Lung (tissue), 12 donors: ENCODE results near the gene ATP8A1. TPM values are rescaled to one million over a fixed set of nuclear protein-coding genes. Genes with fewer than 3 reads are reported as not detected.
"Not testable (repeated sequence)": the region's sequence is repeated elsewhere in the genome, so short reads cannot be mapped to it uniquely, and the experiment has no call there.

ENCODE experiments used
- ATAC-seq: fragments of 200-7000 bp; cut with Tn5 transposase; one replicate; pipeline ENCODE4 v1.9.1; 2020; ENCODE audit warnings: moderate number of reproducible peaks; ENCODE audit not compliant: insufficient read depth, low FRiP score
- DNase-seq, 3 donors: peaks; one replicate each; pipeline ENCODE4 v3.0.0-alpha.2; 2013 to 2017
- H3K27ac ChIP-seq, 2 donors: one replicate each; pipeline ENCODE4 v1.5.1; 2013; ENCODE audit warnings: mild to moderate bottlenecking in 2 of 2, moderate library complexity in 2 of 2, control low read depth in 1 of 2, inconsistent platforms in 1 of 2, low read depth in 1 of 2, low read length in 1 of 2
- H3K27me3 ChIP-seq, 3 donors: one replicate each; pipeline ENCODE4 v1.5.1; 2013; ENCODE audit warnings: low read length in 2 of 3; ENCODE audit not compliant: control insufficient read depth in 3 of 3, insufficient read depth in 3 of 3
- H3K36me3 ChIP-seq, 4 donors: one replicate each; pipeline ENCODE4 v1.5.1; 2013; ENCODE audit warnings: low read length in 4 of 4, mild to moderate bottlenecking in 1 of 4, moderate library complexity in 1 of 4; ENCODE audit not compliant: control insufficient read depth in 4 of 4, insufficient read depth in 4 of 4
- H3K4me1 ChIP-seq, 5 donors: one replicate each; pipeline ENCODE4 v1.5.1; 2013; ENCODE audit warnings: low read length in 5 of 5, mild to moderate bottlenecking in 2 of 5, moderate library complexity in 1 of 5; ENCODE audit not compliant: control insufficient read depth in 5 of 5, insufficient read depth in 5 of 5
- H3K4me3 ChIP-seq: one replicate; pipeline ENCODE4 v1.5.1; 2013; ENCODE audit warnings: mild to moderate bottlenecking, control low read depth, moderate library complexity
- H3K9ac ChIP-seq, 2 donors: one replicate each; pipeline ENCODE4 v1.5.1; 2013; ENCODE audit warnings: low read length in 2 of 2, control low read depth in 1 of 2; ENCODE audit not compliant: insufficient read depth in 1 of 2
- H3K9me3 ChIP-seq, 4 donors: one replicate each; pipeline ENCODE4 v1.5.1; 2013; ENCODE audit warnings: low read length in 3 of 4, mild to moderate bottlenecking in 1 of 4, moderate library complexity in 1 of 4; ENCODE audit not compliant: control insufficient read depth in 4 of 4, insufficient read depth in 3 of 4
- WGBS, 2 donors: extraction: QIAGEN DNeasy Blood & Tissue Kit; methylation state at CpG; one replicate each; pipeline ENCODE4 v1.1.7; 2013; 5-methylcytosine and 5-hydroxymethylcytosine counted together
- polyA plus RNA-seq, 2 donors: library from polyadenylated mRNA; stranded (reverse); fragments of 200-250 nt; gene quantifications; one replicate each; pipeline ENCODE4 v1.2.1, GENCODE V29; 2013
- total RNA-seq, 2 donors: library from RNA; depleted of rRNA in 1 of 2; stranded (reverse); fragments of >200 nt in 1 of 2; gene quantifications; one replicate each; pipeline ENCODE4 v1.2.1, GENCODE V29; 2014 to 2021
- TF ChIP-seq, protein P1 (sequence below): IDR thresholded peaks from 2 replicates; pipeline ENCODE4 v1.5.1; 2012; ENCODE audit warnings: mild to moderate bottlenecking; ENCODE audit errors: control extremely low read depth, extremely low read depth
- donor health status: control.
- donor health status: control.
- donor health status: Bipolar disorder and iron deficiency.
- donor health status: healthy.
- donor health status: DM: yes; HTN: yes; CAD: no.

ATP8A1 gene
- total and polyA plus RNA-seq, 4 donors: 13.8 to 297 (median 48.9) TPM

- DNase-seq: no peak
- no peaks in the 10 kb centered on the region for H3K36me3 ChIP-seq
- H3K4me3 ChIP-seq: no peak overlapping the region
- H3K9me3 ChIP-seq: no peaks in the 10 kb centered on the region
- ATAC-seq: no peak
- TF ChIP-seq, protein P1, sequence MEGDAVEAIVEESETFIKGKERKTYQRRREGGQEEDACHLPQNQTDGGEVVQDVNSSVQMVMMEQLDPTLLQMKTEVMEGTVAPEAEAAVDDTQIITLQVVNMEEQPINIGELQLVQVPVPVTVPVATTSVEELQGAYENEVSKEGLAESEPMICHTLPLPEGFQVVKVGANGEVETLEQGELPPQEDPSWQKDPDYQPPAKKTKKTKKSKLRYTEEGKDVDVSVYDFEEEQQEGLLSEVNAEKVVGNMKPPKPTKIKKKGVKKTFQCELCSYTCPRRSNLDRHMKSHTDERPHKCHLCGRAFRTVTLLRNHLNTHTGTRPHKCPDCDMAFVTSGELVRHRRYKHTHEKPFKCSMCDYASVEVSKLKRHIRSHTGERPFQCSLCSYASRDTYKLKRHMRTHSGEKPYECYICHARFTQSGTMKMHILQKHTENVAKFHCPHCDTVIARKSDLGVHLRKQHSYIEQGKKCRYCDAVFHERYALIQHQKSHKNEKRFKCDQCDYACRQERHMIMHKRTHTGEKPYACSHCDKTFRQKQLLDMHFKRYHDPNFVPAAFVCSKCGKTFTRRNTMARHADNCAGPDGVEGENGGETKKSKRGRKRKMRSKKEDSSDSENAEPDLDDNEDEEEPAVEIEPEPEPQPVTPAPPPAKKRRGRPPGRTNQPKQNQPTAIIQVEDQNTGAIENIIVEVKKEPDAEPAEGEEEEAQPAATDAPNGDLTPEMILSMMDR: no peak
- no peak overlapping the region for H3K27ac ChIP-seq
- no peaks in the 10 kb centered on the region for H3K27me3 ChIP-seq
- WGBS, 2 donors: 84 to 87% methylated on average over 3 of the region's 3 CpGs
- no peak overlapping the region for H3K9ac ChIP-seq
- no peaks in the 10 kb centered on the region for H3K4me1 ChIP-seq
Measured at GRCh38 chr4:42702895-42703294, 46.0 kb upstream of the ATP8A1 start.

DNA sequence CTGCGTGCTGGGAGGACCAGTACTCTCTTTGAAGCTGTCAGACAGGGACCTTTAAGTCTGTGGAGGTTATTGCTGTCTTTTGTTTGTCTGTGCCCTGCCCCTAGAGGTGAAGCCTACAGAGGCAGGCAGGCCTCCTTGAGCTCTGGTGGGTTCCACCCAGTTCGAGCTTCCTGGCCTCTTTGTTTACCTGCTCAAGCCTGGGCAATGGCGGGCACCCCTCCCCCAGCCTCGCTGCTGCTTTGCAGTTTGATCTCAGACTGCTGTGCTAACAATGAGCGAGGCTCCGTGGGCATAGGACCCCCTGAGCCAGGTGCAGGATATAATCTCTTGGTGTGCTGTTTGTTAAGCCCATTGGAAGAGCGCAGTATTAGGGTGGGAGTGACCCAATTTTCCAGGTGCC lies 44.9 kb upstream of the ATP8A1 start:
- H3K27ac ChIP-seq, ATAC-seq, H3K4me1 ChIP-seq, H3K4me3 ChIP-seq, H3K9me3 ChIP-seq, DNase-seq, H3K9ac ChIP-seq, H3K27me3 ChIP-seq, H3K36me3 ChIP-seq: not testable (repeated sequence)
- WGBS, 2 donors: 90 to 95% methylated on average over 7 of the region's 7 CpGs

- DNase-seq: no peak
- 66 to 80% methylated on average over 1 of the region's 1 CpG for WGBS, 2 donors
- H3K36me3 ChIP-seq: no peaks in the 10 kb centered on the region
Measured at GRCh38 chr4:42690537-42690936, 33.6 kb upstream of the ATP8A1 start.

DNA sequence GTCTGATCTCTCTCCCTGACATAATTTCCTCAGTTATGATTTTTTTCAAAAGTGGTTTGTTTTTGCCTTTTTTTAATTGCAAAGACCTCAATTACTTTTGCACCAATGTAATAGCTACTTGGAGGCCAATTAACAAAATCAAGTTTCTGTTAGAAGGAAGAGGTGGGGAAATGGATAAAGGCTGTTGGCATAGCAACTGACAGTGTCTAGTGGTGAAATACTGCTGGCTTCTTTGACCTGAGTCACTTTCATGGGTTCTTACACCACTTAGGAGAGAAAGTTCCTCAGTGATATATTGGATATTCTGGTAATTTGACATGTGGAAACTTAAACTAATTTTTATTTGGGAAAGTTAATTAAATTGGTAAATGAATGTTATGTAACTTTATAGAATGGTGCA lies 26.5 kb upstream of the ATP8A1 start:
- no peaks in the 10 kb centered on the region for H3K9me3 ChIP-seq
- no peak overlapping the region for H3K27ac ChIP-seq
- no peaks in the 10 kb centered on the region for H3K4me1 ChIP-seq
- no peaks in the 10 kb centered on the region for H3K27me3 ChIP-seq
- H3K9ac ChIP-seq: no peak overlapping the region
- H3K36me3 ChIP-seq: no peaks in the 10 kb centered on the region
- no peak overlapping the region for H3K4me3 ChIP-seq
- no peak for DNase-seq
- TF ChIP-seq, protein P1: no peak
- ATAC-seq: no peak

More at GRCh38 chr4:42690537-42690936, 33.6 kb upstream of the ATP8A1 start:
- Histone ChIP-seq H3K9me3 (no peaks in the 10 kb centered on the region), H3K4me3 (no peak overlapping the region), H3K4me1 (no peaks in the 10 kb centered on the region), H3K27me3 (no peaks in the 10 kb centered on the region), H3K27ac (no peak overlapping the region), H3K9ac (no peak overlapping the region)
- TF ChIP-seq, protein P1: no peak
- ATAC-seq: no peak
